HEK293T (cell line): ENCODE measurements around the gene PIGO.

Source experiments
- BHLHE40 ChIP-seq: fragments of 450-650 bp; IDR thresholded peaks from 2 replicates; pipeline ENCODE4 v1.6.1; 2016; ENCODE audit warnings: mild to moderate bottlenecking, moderate library complexity, borderline replicate concordance
- CTBP1 ChIP-seq: fragments of 450-650 bp; IDR thresholded peaks from 2 replicates; pipeline ENCODE4 v1.6.1; 2016; ENCODE audit warnings: borderline replicate concordance
- FOXM1 ChIP-seq: fragments of 450-650 bp; IDR thresholded peaks from 2 replicates; pipeline ENCODE4 v1.6.1; 2017; ENCODE audit warnings: mild to moderate bottlenecking, borderline replicate concordance
- LEF1 ChIP-seq: fragments of 450-650 bp; IDR thresholded peaks from 2 replicates; pipeline ENCODE4 v1.6.1; 2017; ENCODE audit warnings: mild to moderate bottlenecking, borderline replicate concordance
- PKNOX1 ChIP-seq: fragments of 450-650 bp; IDR thresholded peaks from 2 replicates; pipeline ENCODE4 v1.6.1; 2016
- SP1 ChIP-seq: fragments of 450-650 bp; IDR thresholded peaks from 2 replicates; pipeline ENCODE4 v1.6.1; 2017
- SUZ12 ChIP-seq: fragments of 450-650 bp; IDR thresholded peaks from 2 replicates; pipeline ENCODE4 v1.6.1; 2016; ENCODE audit warnings: mild to moderate bottlenecking
- TARDBP ChIP-seq: fragments of 450-650 bp; IDR thresholded peaks from 2 replicates; pipeline ENCODE4 v1.6.1; 2016
- ZNF384 ChIP-seq: fragments of 450-650 bp; IDR thresholded peaks from 2 replicates; pipeline ENCODE4 v1.6.1; 2016

GRCh38 chr9:35089434-35089833 is 7.0 kb downstream of the PIGO start:
- no peak for TF ChIP-seq TARDBP
- TF ChIP-seq BHLHE40 = no peak
- no peak for TF ChIP-seq LEF1
- TF ChIP-seq PKNOX1 = no peak
- no peak for TF ChIP-seq SP1
- no peak for TF ChIP-seq SUZ12
- no peak for TF ChIP-seq FOXM1
- no peak for TF ChIP-seq CTBP1
- no peak for TF ChIP-seq ZNF384
